GM23248 (cell line): ENCODE measurements around the gene FUT8. TPM values are rescaled to one million over a fixed set of nuclear protein-coding genes. Genes with fewer than 3 reads are reported as not detected.

Experiments
- DNase-seq: peaks from one replicate; pipeline ENCODE4 v3.0.0-alpha.2; 2015
- H2AFZ ChIP-seq: fragments of 200-600 bp; sonication (generic); 2 replicates; pipeline ENCODE4 v1.6.1; 2016; ENCODE audit warnings: antibody characterized with exemption
- H3F3A ChIP-seq: fragments of 200-600 bp; sonication (generic); 2 replicates; pipeline ENCODE4 v1.6.1; 2016; ENCODE audit warnings: mild to moderate bottlenecking, antibody characterized with exemption, mixed run types; ENCODE audit not compliant: insufficient read depth
- H3K27ac ChIP-seq: fragments of 200-600 bp; sonication (generic); 2 replicates; pipeline ENCODE4 v1.5.1; 2016; ENCODE audit warnings: mild to moderate bottlenecking
- H3K27me3 ChIP-seq: fragments of 200-600 bp; sonication (generic); replicated peaks from 2 replicates; pipeline ENCODE4 v1.6.1; 2016; ENCODE audit warnings: mild to moderate bottlenecking; ENCODE audit not compliant: insufficient read depth
- H3K36me3 ChIP-seq: fragments of 200-600 bp; sonication (generic); 2 replicates; pipeline ENCODE4 v1.6.1; 2016; ENCODE audit warnings: low read depth, mild to moderate bottlenecking
- H3K4me1 ChIP-seq: fragments of 200-600 bp; sonication (generic); 2 replicates; pipeline ENCODE4 v1.6.1; 2016; ENCODE audit warnings: mild to moderate bottlenecking; ENCODE audit not compliant: insufficient read depth
- H3K4me2 ChIP-seq: fragments of 200-600 bp; sonication (generic); one replicate; pipeline ENCODE4 v1.6.1; 2016; ENCODE audit warnings: mild to moderate bottlenecking; ENCODE audit not compliant: unreplicated experiment
- H3K4me3 ChIP-seq: fragments of 200-600 bp; sonication (generic); 2 replicates; pipeline ENCODE4 v1.5.1; 2016; ENCODE audit warnings: mild to moderate bottlenecking
- H3K79me2 ChIP-seq: fragments of 200-600 bp; sonication (generic); 2 replicates; pipeline ENCODE4 v1.6.1; 2016; ENCODE audit warnings: mild to moderate bottlenecking; ENCODE audit not compliant: insufficient read depth
- H3K9ac ChIP-seq: fragments of 200-600 bp; sonication (generic); 2 replicates; pipeline ENCODE4 v1.6.1; 2016; ENCODE audit warnings: mild to moderate bottlenecking
- H3K9me2 ChIP-seq: fragments of 200-600 bp; sonication (generic); 2 replicates; pipeline ENCODE4 v1.6.1; 2016; ENCODE audit warnings: mixed run types, mild to moderate bottlenecking, moderate library complexity; ENCODE audit not compliant: insufficient read depth
- H3K9me3 ChIP-seq: fragments of 200-600 bp; sonication (generic); one replicate; pipeline ENCODE4 v1.6.1; 2017; ENCODE audit warnings: low read depth
- H4K20me1 ChIP-seq: fragments of 200-600 bp; sonication (generic); 2 replicates; pipeline ENCODE4 v1.6.0; 2016; ENCODE audit not compliant: insufficient read depth
- EZH2 ChIP-seq: fragments of 200-600 bp; sonication (generic); IDR thresholded peaks from 2 replicates; pipeline ENCODE4 v1.6.1; 2018; ENCODE audit warnings: antibody characterized with exemption, mild to moderate bottlenecking; ENCODE audit not compliant: insufficient read depth, poor library complexity, severe bottlenecking
- EZH2phosphoT487 ChIP-seq: fragments of 200-600 bp; sonication (generic); IDR thresholded peaks from 2 replicates; pipeline ENCODE4 v1.6.1; 2018; ENCODE audit warnings: antibody characterized with exemption, moderate library complexity, mild to moderate bottlenecking, low read depth; ENCODE audit not compliant: insufficient read depth
- WGBS, 2 experiments: methylation state at CpG; one replicate each; pipeline ENCODE4 v1.1.6; 2015 to 2017; ENCODE audit warnings: low lambda C conversion rate in 2 of 2, low coverage in 1 of 2; ENCODE audit errors: missing lambda C conversion rate in 2 of 2; 5-methylcytosine and 5-hydroxymethylcytosine counted together
- in situ Hi-C: fragments of 300-500 bp; cut with MboI; formaldehyde crosslinking; loops from 2 replicates; pipeline ENCODE4 v1.15.0; 2020
- polyA plus RNA-seq: library from polyadenylated mRNA; unstranded; fragments of >200 nt; fragmentation: Nextera tagmentation; extraction: Ambion mirVana; gene quantifications from 2 replicates; pipeline ENCODE4 v1.2.1, GENCODE V29; 2016
- total RNA-seq: library from RNA; depleted of rRNA; stranded (reverse); fragments of >200 nt; shearing (Covaris generic); gene quantifications from 2 replicates; pipeline ENCODE4 v1.2.3, GENCODE V29; 2014

Gene FUT8
- total and polyA plus RNA-seq, 2 experiments from 2014 or later = 40.0 to 60.6 TPM

DNA sequence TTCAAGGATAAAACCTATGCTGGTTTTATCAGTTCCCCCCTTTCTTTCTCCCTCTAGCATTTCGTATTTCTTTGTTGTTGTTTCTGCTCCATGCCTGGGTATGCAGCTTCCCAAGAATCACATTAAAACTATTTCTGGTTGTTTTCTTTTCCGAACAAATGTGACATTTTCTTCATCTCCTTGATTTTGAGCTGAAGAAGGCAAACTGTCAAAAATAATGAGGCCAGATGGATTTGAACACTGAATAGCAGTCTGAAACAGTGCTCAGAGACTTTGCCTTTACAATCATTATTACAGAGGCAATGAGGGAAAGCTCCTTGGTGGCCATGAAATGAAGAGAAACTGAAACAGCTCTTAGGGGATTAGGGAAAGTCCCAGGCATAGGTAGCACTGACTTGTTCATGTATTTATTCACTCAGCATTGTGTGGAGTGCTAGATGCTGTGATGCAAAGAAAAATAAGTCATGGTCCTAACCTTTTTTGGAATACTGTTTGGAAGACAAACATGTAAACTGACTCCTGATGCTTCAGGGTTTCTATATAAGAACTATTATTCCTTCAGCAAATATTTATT lies 319.5 kb downstream of the FUT8 start:
- no peak overlapping the region for H2AFZ ChIP-seq

DNA sequence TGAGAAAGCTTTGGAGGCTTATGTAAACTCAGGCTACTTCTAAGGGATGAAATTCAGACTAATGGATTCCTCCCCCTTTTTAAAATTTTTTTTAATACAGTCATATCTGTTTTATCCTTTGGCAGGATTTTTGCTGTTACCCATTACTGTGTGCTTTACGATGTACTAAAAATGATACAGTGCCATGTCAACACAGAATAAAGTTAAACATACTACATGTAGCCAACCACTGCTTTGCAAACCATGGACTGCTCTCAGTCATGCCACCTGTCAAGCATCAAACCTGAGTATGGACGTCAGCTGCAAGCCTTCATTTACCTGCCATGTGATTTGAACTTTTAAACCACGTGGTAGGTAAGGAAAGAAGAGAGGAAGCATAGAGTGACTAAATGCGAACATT lies 325.8 kb downstream of the FUT8 start:
- Histone ChIP-seq H3K4me1 (no peaks in the 10 kb centered on the region), H3K9ac (no peak overlapping the region), H3F3A (no peaks in the 10 kb centered on the region), H3K27me3 (no peaks in the 10 kb centered on the region), H3K79me2 (no peaks in the 10 kb centered on the region), H2AFZ (no peak overlapping the region), H3K4me2 (no peak overlapping the region), H3K4me3 (no peak overlapping the region), H3K27ac (no peak overlapping the region), H3K9me3 (no peaks in the 10 kb centered on the region), H3K9me2 (no peaks in the 10 kb centered on the region), H4K20me1 (no peaks in the 10 kb centered on the region), H3K36me3 (peaks cover 13% of the 10 kb centered on the region)
- no peak for DNase-seq
- in situ Hi-C loops = no loop called here
- 79 to 80% methylated on average over 4 of the region's 4 CpGs for WGBS, 2 experiments
- TF ChIP-seq EZH2phosphoT487 = no peak
- TF ChIP-seq EZH2 = no peak

More for the DNA sequence above, 319.5 kb downstream of the FUT8 start:
- H3K4me2 ChIP-seq = no peak overlapping the region
- no peaks in the 10 kb centered on the region for H3K36me3 ChIP-seq
- no peak overlapping the region for H3K4me3 ChIP-seq
- H3K79me2 ChIP-seq = no peaks in the 10 kb centered on the region
- no peaks in the 10 kb centered on the region for H3K27me3 ChIP-seq
- H3K9me2 ChIP-seq = no peaks in the 10 kb centered on the region
- no peak for TF ChIP-seq EZH2
- no peaks in the 10 kb centered on the region for H3F3A ChIP-seq
- in situ Hi-C loops = no loop called here
- H3K27ac ChIP-seq = no peak overlapping the region
- WGBS, 2 experiments = 94 to 98% methylated on average over 2 of the region's 2 CpGs
- no peaks in the 10 kb centered on the region for H3K4me1 ChIP-seq
- no peaks in the 10 kb centered on the region for H3K9me3 ChIP-seq
- no peak for DNase-seq
- H3K9ac ChIP-seq = no peak overlapping the region
- H4K20me1 ChIP-seq = no peaks in the 10 kb centered on the region

GRCh38 chr14:65745396-65746190 lies 333.1 kb downstream of the FUT8 start:
- no peak for DNase-seq
- Histone ChIP-seq H3K79me2 (no peaks in the 10 kb centered on the region), H3F3A (no peaks in the 10 kb centered on the region), H3K4me3 (no peak overlapping the region), H3K9me2 (no peaks in the 10 kb centered on the region), H4K20me1 (no peaks in the 10 kb centered on the region), H3K36me3 (peaks cover 19% of the 10 kb centered on the region), H3K27ac (no peak overlapping the region), H3K9ac (no peak overlapping the region), H2AFZ (no peak overlapping the region), H3K4me2 (no peak overlapping the region), H3K27me3 (no peaks in the 10 kb centered on the region), H3K9me3 (no peaks in the 10 kb centered on the region), H3K4me1 (no peaks in the 10 kb centered on the region)
- WGBS, 2 experiments = 90 to 93% methylated on average over 8 of the region's 8 CpGs
- TF ChIP-seq EZH2phosphoT487 (no peak), EZH2 (no peak)
- in situ Hi-C loops = no loop called here

- DNase-seq = no peak
- 93 to 97% methylated on average over 2 of the region's 2 CpGs for WGBS, 2 experiments
- Histone ChIP-seq H3K9ac (no peak overlapping the region), H3K4me3 (no peak overlapping the region), H3K27ac (no peak overlapping the region), H3K4me2 (no peak overlapping the region), H3K9me3 (no peaks in the 10 kb centered on the region), H4K20me1 (no peaks in the 10 kb centered on the region), H3K27me3 (no peaks in the 10 kb centered on the region), H3K79me2 (no peaks in the 10 kb centered on the region), H3F3A (no peaks in the 10 kb centered on the region), H3K36me3 (0 out of 2 replicates have a peak, but pooled peaks cover 4% of the 10 kb centered on the region), H3K4me1 (no peaks in the 10 kb centered on the region), H2AFZ (no peak overlapping the region), H3K9me2 (no peaks in the 10 kb centered on the region)
- in situ Hi-C loops = no loop called here
- TF ChIP-seq EZH2 (no peak), EZH2phosphoT487 (no peak)
Measured at GRCh38 chr14:65748796-65749195, 336.3 kb downstream of the FUT8 start.
